Astrocyte (in vitro differentiated cells and primary cell): ENCODE data around the gene CAPZB. TPM values are rescaled to one million over a fixed set of nuclear protein-coding genes. Genes with fewer than 3 reads are reported as not detected.

Source experiments
- DNase-seq: peaks from one replicate; pipeline ENCODE4 v3.0.0-alpha.2; 2010; ENCODE audit warnings: low read depth
- FAIRE-seq: peaks from 2 replicates; lab custom pipeline; 2011; peaks lifted over from hg19 to GRCh38; lab: Jason Lieb, UNC
- H2AFZ ChIP-seq: 2 replicates; pipeline ENCODE4 v1.6.0; 2012; ENCODE audit warnings: low read depth, low read length, inconsistent platforms
- H3K27ac ChIP-seq: 2 replicates; pipeline ENCODE4 v1.5.1; 2011; ENCODE audit warnings: low read depth, low read length, inconsistent platforms
- H3K27me3 ChIP-seq: 2 replicates; pipeline ENCODE4 v1.6.0; 2011; ENCODE audit warnings: low read length, inconsistent platforms; ENCODE audit not compliant: insufficient read depth
- H3K36me3 ChIP-seq: 2 replicates; pipeline ENCODE4 v1.5.1; 2011; ENCODE audit warnings: low read length, inconsistent platforms; ENCODE audit not compliant: insufficient read depth
- H3K4me1 ChIP-seq: 2 replicates; pipeline ENCODE4 v1.5.1; 2011; ENCODE audit warnings: low read length, inconsistent platforms; ENCODE audit not compliant: insufficient read depth
- H3K4me2 ChIP-seq: 2 replicates; pipeline ENCODE4 v1.6.0; 2012; ENCODE audit warnings: low read length, inconsistent platforms
- H3K4me3 ChIP-seq: 2 replicates; pipeline ENCODE4 v1.5.1; 2011; ENCODE audit warnings: low read depth, mild to moderate bottlenecking, low read length, inconsistent platforms; ENCODE audit not compliant: insufficient read depth
- H3K79me2 ChIP-seq: 2 replicates; pipeline ENCODE4 v1.6.0; 2012; ENCODE audit warnings: mild to moderate bottlenecking, low read length, inconsistent platforms; ENCODE audit not compliant: insufficient read depth
- H3K9ac ChIP-seq: 2 replicates; pipeline ENCODE4 v1.6.0; 2012; ENCODE audit warnings: mild to moderate bottlenecking, low read length, inconsistent platforms
- H3K9me3 ChIP-seq: 2 replicates; pipeline ENCODE4 v1.5.1; 2012; ENCODE audit warnings: low read depth, mild to moderate bottlenecking, low read length, inconsistent platforms; ENCODE audit not compliant: insufficient read depth
- H4K20me1 ChIP-seq: 2 replicates; pipeline ENCODE4 v1.6.0; 2012; ENCODE audit warnings: low read length, inconsistent platforms; ENCODE audit not compliant: insufficient read depth
- H3K27ac Mint-ChIP-seq: one replicate; pipeline ENCODE4 v1.8.0; 2021; ENCODE audit warnings: mild to moderate bottlenecking, mixed read lengths; ENCODE audit not compliant: unreplicated experiment
- H3K27me3 Mint-ChIP-seq: one replicate; pipeline ENCODE4 v1.8.0; 2021; ENCODE audit warnings: low read depth, mixed read lengths; ENCODE audit not compliant: unreplicated experiment
- H3K36me3 Mint-ChIP-seq: one replicate; pipeline ENCODE4 v1.8.0; 2021; ENCODE audit warnings: low read depth, mixed read lengths; ENCODE audit not compliant: unreplicated experiment
- H3K4me1 Mint-ChIP-seq: one replicate; pipeline ENCODE4 v1.8.0; 2021; ENCODE audit warnings: low read depth, mixed read lengths; ENCODE audit not compliant: unreplicated experiment
- H3K4me3 Mint-ChIP-seq: one replicate; pipeline ENCODE4 v1.8.0; 2021; ENCODE audit warnings: mild to moderate bottlenecking, moderate library complexity, mixed read lengths; ENCODE audit not compliant: unreplicated experiment
- H3K9me3 Mint-ChIP-seq: one replicate; pipeline ENCODE4 v1.8.0; 2021; ENCODE audit warnings: mild to moderate bottlenecking, mixed read lengths; ENCODE audit not compliant: unreplicated experiment
- EZH2 ChIP-seq: IDR thresholded peaks from 2 replicates; pipeline ENCODE4 v1.6.1; 2012; ENCODE audit warnings: mild to moderate bottlenecking, low read length, inconsistent platforms; ENCODE audit not compliant: insufficient read depth
- total RNA-seq: library from RNA; stranded (reverse); gene quantifications from 2 replicates; pipeline ENCODE4 v1.2.1, GENCODE V29; 2021
- TF ChIP-seq, protein P1 (sequence below): IDR thresholded peaks from 2 replicates; pipeline ENCODE4 v1.5.1; 2011; ENCODE audit warnings: low read depth, mild to moderate bottlenecking, inconsistent platforms, low read length, moderate library complexity; ENCODE audit not compliant: insufficient read depth

CAPZB gene
- total RNA-seq, 1 donor from 2014 or later = 458 TPM

GRCh38 chr1:19312782-19313635, 172.3 kb downstream of the CAPZB start:
- peak overlapping the region; percentile 84 for H2AFZ ChIP-seq
- H4K20me1 ChIP-seq = peaks cover 53% of the 10 kb centered on the region
- H3K4me2 ChIP-seq = peak overlapping the region; percentile 98
- H3K36me3 ChIP-seq = no peaks in the 10 kb centered on the region
- no peaks in the 10 kb centered on the region for H3K9me3 ChIP-seq
- H3K4me3 ChIP-seq = peak overlapping the region; percentile 71
- H3K4me1 Mint-ChIP-seq = peaks cover 18% of the 10 kb centered on the region
- peaks cover 38% of the 10 kb centered on the region for H3K4me1 ChIP-seq
- no peaks in the 10 kb centered on the region for H3K9me3 Mint-ChIP-seq
- TF ChIP-seq, protein P1, sequence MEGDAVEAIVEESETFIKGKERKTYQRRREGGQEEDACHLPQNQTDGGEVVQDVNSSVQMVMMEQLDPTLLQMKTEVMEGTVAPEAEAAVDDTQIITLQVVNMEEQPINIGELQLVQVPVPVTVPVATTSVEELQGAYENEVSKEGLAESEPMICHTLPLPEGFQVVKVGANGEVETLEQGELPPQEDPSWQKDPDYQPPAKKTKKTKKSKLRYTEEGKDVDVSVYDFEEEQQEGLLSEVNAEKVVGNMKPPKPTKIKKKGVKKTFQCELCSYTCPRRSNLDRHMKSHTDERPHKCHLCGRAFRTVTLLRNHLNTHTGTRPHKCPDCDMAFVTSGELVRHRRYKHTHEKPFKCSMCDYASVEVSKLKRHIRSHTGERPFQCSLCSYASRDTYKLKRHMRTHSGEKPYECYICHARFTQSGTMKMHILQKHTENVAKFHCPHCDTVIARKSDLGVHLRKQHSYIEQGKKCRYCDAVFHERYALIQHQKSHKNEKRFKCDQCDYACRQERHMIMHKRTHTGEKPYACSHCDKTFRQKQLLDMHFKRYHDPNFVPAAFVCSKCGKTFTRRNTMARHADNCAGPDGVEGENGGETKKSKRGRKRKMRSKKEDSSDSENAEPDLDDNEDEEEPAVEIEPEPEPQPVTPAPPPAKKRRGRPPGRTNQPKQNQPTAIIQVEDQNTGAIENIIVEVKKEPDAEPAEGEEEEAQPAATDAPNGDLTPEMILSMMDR = no peak
- no peak for TF ChIP-seq EZH2
- H3K79me2 ChIP-seq = peaks cover 49% of the 10 kb centered on the region
- no peak for DNase-seq
- no peaks in the 10 kb centered on the region for H3K27me3 ChIP-seq
- H3K9ac ChIP-seq = peak overlapping the region; percentile 90
- no peak for FAIRE-seq
- peak overlapping the region; percentile 77 for H3K27ac ChIP-seq
- H3K27ac Mint-ChIP-seq = peak overlapping the region; percentile 3
- H3K36me3 Mint-ChIP-seq = peaks cover 3% of the 10 kb centered on the region
- peak overlapping the region; percentile 85 for H3K4me3 Mint-ChIP-seq
- H3K27me3 Mint-ChIP-seq = no peaks in the 10 kb centered on the region

DNA sequence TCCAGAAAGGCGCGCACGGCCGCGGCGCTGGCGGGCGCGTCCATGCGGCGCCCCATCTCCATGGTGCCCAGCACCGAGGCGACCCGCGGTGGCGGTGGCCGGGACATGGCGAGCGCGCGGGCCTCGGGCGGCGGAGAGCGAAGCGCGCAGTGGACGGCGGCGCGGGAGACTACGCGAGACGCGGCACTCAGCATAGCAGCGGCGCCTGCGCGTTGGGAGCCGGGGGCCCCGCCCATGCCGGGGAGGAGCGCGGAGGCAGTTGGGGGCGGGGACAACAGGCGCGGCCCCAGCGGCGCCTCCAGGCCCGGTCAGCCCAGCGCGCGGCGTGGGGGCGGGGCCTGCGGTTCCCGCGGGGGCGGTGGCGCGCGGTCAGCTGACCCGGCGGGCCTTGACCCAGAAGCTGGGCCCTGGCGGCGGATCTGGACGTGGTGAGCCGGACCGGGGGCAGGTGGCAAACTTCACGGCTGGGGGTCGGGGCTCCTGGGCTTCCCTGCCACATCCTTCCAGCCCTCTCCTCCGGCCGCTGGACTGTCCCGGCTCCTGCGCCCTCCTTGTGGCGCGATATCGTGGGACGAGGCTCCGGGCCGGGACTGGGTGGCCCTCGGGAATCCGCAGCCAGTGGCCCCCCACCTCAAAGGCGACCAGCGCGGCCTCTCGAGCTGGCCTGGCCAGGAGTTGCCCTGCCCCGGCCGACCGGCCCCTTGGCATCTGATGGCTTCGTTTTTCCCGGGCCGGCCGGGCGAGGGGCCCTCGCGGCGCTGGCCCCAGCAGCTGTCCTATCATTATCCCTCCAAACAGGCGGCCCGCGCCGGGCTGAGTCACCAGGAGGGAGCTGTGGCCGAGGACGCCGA, 173.2 kb downstream of the CAPZB start, which contains the start of the genes AKR7A2 and SLC66A1:
TSS of gene AKR7A2 (minus strand) at position 214 of the 851 bp plus-strand sequence. CDS start at position 194, 20 bp downstream.
TSS of gene SLC66A1 (plus strand) at position 396 of the 851 bp plus-strand sequence. CDS start 5,352 bp downstream, outside the sequence.
- Histone ChIP-seq H4K20me1 (peaks cover 52% of the 10 kb centered on the region), H3K27me3 (no peaks in the 10 kb centered on the region), H3K36me3 (peaks cover 6% of the 10 kb centered on the region), H3K4me1 (peaks cover 38% of the 10 kb centered on the region), H3K4me2 (peak within 1 kb of the TSS; percentile 98), H3K9ac (peak within 1 kb of the TSS; percentile 90), H3K4me3 (peak within 1 kb of the TSS; percentile 71), H3K27ac (peak within 1 kb of the TSS; percentile 78), H3K79me2 (peaks cover 46% of the 10 kb centered on the region), H3K9me3 (no peaks in the 10 kb centered on the region), H2AFZ (peak within 1 kb of the TSS; percentile 97)
- Mint-ChIP-seq H3K27me3 (no peaks in the 10 kb centered on the region), H3K9me3 (no peaks in the 10 kb centered on the region), H3K4me1 (peaks cover 20% of the 10 kb centered on the region), H3K4me3 (peak within 1 kb of the TSS; percentile 92), H3K36me3 (peaks cover 11% of the 10 kb centered on the region), H3K27ac (peak within 1 kb of the TSS; percentile 51)
- FAIRE-seq (no peak), DNase-seq (peak; percentile 70)
- TF ChIP-seq, protein P1 = no peak
- no peak for TF ChIP-seq EZH2
